Measurements from ENCODE around the gene TRAPPC5.
A peak's percentile ranks its signal among the peaks of the same experiment; 100 is the strongest.

The TRAPPC5 gene

DNA sequence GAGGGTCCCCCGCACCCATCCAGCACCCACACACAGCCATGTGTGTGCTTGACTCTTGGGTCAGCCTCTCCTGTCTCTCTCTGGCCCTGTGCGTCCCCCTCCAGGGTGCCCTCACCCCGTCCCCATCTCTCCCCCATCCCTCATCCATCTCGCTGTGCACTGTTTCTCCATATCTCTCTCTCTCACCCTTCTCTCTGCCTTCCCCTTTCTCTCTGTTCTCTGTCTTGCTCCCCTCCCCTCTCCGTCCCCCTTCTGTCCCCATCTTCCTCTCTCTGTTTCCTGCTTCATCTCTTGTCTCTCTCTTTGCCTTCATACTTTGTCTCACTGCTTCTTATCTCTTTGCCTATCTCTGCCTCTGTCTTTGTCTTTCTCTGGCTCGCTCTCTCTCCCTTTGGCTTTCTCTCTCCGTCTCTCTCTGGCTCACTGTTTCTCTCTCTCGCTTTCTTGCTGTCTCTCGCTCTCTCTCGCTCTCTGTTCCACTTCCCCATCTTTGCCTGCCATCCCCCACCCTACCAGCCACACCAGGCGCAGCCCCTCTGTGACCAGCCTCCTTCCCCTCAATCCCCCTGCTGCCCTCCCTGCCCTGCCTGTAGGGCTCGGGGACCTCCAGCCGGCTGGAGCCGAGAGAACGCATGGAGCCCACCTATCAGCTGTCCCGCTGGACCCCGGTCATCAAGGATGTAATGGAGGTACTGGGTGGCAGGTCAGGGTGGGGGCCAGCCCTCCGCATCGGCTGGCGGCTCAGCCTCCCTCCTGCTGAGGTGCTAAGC, 34.8 kb upstream of the TRAPPC5 start:
- no peak for DNase-seq (ENCODE audit: low read depth)

DNA sequence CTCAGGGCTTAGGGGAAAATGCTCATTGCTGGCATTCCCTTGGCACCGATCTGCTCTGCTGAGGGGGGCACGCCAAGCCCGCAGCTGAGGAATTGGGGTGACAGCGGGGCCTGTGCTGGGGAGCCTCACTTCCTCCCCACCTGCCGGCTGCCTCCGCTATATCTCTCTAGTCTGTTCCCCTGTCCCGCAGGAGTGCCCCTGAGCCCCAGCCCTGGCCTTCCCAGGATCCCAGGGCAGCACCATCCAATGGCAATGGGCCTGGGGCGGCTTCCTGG, 34.3 kb upstream of the TRAPPC5 start:
- DNase-seq (ENCODE audit: low read depth), result no peak

DNA sequence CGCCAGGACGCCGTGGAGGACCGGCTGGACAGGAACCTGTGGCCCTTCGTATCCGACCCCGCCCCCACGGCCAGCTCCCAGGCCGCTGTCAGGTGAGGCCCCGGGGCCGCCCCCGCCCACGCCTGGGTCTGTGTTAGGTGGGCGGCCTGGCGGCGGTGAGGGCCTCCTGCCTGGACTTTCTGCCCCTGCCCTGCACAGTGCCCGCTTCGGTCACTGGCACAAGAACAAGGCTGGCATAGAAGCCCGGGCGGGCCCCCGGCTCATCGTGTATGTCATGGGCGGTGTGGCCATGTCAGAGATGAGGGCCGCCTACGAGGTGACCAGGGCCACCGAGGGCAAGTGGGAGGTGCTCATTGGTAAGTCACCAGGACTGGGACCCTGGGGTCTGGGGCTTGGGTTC, 33.5 kb upstream of the TRAPPC5 start:
- no peak for DNase-seq (ENCODE audit: low read depth)

DNA sequence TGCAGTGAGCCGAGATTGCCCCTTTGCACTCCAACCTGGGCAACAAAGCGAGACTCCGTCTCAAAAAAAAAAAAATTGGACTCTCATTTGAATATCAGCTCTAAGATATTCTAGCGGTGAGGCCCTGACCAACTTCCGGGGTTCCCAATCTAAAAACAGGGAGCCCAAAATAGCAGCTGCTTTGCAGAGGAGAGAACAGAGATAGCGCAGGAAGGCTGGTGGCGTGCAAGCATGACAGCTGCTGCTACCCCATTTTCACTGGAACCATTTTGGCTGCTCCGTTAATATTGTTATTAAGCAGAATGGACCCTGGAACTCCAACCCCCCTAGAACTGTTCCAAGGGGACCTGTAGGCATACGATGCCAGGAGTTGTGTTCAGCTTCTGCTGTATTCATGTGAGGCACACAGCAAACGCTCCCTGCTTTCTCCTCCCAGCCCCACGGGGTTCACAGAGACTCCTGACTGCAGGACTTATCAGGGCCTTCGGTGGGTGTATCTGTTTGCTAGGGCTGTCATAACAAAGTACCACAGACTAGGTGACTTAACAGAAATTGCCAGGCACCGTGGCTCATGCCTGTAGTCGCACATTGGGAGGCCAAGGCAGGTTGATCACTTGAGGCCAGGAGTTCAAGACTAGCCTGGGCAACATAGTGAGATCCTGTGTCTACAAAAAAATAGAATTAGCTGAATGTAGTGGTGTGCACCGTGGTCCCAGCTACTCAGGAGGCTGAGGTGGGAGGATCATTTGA, 32.2 kb upstream of the TRAPPC5 start:
- DNase-seq (ENCODE audit: low read depth), result no peak

DNA sequence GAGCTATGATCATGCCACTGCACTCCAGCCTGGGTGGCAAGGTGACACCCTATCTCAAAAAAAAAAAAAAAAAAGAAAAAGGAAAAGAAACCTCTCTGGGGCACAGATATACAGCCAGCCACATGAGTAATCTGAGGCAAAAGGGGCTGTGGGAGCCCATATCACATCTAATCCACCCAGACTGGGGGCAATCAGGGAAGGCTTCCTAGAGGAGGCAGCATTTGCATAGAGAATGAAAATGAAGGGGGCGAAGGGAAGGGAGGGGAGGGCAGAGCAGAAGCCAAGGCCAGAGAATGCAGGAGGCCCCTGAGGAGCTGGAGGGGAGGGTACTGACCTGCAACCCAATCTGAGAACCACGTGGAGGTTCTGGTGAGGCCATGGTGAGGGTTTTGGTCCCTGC, 30.5 kb upstream of the TRAPPC5 start:
- DNase-seq (ENCODE audit: low read depth), result no peak

DNA sequence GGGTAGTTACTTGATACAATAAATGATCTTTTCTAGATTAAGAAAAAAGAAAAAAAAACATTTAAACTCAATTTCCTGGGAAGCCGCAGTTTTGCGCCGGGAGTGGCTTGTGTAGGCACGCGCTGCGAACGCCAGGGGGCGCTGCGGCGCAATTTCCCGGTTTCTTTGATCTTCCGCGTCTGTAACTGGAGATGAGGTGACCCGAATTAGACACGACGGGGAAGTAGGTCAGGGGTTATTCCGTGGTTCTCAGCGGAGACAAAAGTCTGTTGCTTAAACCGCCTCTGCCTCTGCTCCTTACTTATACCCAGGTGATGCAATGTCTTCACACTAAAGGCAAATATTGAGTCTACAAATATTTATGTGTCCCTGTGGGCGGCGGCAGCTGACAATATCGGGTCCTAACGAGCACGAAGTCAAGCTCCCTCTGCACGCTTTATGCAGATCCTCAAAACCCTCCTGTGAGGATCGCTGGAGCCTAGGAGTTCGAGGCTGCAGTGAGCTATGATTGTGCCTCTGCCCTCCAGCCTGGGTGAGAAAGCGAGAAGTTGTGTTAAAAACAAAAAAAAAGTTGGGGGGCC, 28.5 kb upstream of the TRAPPC5 start:
- DNase-seq (ENCODE audit: low read depth), result peak; percentile 82

DNA sequence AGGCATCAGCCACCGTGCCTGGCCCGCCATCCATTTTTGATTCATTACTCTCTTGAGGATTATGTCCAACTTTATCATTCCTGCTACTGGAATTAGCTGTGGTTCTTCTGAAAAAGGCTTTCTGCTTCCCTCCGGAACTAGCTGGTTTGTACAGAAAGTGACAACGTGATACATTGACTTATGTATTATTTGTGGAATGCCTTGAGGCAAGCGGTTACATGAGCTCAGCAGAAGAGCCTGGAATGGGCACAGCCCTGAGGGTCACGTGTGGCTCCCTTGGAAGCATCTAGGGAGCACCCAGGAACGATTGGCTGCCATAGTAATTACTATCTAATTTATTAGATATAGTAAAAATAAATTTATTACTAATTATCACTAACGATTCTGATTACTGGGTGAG, 26.2 kb upstream of the TRAPPC5 start:
- DNase-seq (ENCODE audit: low read depth), result no peak

DNA sequence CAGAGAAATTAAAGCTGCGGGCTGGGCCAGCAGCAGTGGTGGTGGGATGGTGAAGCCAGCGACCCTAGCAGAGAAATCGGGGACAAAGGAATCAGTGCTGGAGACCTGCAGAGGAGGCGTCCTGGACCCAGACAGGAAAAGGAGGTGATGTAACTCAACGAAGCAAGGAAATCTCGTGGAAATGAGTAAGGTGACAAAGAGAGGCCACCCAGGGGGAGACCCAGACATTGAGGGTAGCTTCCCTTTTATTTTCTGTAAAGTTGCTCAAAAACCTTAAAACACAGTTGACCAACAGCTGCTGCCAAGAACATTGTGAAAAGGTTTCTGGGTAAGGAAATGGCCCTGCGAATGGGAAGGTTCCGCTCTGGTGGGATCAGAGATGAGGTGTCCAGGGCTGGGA, 25.1 kb upstream of the TRAPPC5 start:
- no peak for DNase-seq (ENCODE audit: low read depth)

DNA sequence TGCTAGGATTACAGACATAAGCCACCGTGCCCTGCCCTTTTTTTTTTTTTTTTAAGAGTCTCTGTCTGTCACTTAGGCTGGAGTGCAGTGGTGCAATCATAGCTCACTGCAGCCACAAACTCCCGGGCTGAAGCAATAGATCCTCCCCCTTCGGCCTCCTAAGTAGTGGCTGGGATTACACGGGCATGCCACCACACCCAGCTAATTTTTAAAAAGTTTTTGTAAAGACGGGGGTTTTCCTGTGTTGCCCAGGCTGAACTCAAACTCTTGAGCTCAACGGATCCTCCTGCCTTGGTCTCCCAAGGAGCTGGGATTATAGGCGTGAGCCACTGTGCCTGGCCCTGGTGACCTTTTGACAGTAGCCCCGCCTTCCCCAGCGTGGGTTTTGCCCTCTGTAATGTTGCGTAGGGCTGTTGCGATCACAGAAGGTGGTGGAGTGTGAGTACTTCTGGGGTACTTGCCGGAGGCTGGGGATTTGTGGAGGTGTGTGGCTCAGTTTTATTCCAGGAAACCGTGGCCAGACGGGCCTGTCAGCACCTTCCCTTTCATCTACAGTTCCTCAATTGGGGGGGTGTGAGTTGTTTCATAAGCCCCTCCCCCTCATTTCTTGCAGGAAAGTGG, 23.4 kb upstream of the TRAPPC5 start:
- DNase-seq (ENCODE audit: low read depth), result peak; percentile 39

DNA sequence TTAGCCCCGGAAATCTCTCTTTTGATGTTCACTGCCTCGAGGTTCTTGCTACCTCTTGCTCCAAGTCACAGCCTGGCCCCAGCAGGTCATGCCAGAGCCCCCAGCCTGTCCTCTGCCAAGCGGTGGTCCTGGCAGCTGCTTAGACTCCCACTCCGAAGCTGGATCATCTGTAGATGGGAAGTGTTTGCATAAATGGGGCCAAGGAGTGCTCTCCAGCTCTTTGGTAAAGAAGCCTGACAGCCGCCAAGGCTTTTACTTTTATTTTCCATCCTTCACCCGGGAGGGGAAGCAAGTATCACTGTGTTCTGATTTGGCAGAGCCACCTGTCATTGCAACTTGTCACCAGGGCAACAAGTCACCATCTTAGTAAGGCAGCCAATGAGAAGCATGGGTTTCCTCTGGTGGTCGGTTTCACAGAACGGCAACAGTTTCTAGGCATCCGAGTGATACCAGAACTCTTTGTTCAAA, 22.4 kb upstream of the TRAPPC5 start:
- peak; percentile 17 for DNase-seq (ENCODE audit: low read depth)

DNA sequence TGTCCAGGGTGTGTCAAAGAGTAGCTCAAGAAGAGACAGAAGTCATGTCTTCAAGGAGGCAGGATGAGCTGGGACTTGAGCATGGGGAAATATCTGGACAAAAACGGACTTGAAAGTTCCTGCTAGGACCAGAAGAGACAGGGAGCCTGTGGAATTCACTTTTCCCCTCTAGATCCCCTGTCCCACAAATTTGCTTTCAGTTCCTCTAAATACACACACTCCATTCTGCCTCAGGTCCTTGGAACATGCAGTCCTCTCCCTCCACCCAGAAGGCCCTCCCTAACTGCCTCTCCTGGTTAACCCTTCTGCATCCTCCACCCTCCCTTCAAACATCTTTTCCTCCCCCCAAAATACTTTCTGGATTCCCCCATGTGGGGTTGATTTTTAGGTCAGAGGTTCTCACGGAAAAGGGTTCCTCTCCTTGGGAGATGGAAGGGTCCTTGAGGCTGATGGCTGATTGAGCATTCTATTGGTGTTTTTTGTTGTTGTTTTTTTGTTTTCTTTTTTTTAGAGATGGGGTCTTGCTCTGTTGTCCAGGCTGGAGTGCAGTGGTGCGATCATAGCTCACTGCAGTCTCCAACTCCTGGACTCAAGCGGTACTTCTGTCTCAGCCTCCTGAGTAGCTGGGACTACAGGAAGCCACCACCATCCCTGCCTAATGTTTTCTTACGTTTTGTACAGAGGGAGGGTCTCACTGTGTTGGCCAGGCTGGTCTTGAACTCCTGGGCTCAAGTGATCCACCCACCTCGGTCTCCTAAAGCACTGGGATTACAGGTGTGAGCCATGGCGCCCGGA, 18.7 kb upstream of the TRAPPC5 start:
- DNase-seq (ENCODE audit: low read depth), result no peak

DNA sequence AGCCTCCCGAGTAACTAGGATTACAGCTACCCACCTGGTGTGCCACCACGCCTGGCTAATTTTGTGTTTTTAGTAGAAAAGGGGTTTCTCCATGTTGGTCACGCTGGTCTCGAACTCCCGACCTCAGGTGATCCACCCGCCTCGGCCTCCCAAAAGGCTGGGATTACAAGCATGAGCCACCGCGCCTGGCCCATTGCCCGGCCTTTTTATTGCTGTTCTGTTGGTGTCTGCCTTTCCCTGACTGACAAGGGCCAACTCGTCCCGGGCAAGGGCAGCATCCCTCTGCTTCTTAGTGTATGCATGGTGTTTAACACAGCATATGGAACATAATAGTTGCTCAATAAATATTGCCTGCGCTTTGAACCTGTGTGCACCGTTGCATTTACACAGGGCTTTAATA, 18.0 kb upstream of the TRAPPC5 start:
- no peak for DNase-seq (ENCODE audit: low read depth)

DNA sequence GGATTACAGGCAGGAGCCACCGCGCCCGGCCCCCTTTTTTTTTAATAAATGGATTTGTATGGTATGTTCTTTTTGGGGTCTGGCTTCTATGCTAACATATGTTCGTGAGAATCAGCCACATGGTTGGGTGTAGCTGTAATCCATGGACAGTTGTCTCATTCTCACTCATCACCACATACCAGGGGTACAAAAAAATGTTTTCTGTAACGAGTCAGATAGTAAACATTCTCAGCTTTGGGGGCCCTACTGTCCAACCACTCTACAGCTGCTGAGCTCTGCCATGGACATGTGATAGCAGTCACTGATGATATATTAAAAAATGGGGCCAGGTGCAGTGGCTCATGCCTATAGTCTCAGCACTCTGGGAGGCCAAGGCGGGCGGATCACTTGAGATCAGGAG, 16.9 kb upstream of the TRAPPC5 start:
- no peak for DNase-seq (ENCODE audit: low read depth)

DNA sequence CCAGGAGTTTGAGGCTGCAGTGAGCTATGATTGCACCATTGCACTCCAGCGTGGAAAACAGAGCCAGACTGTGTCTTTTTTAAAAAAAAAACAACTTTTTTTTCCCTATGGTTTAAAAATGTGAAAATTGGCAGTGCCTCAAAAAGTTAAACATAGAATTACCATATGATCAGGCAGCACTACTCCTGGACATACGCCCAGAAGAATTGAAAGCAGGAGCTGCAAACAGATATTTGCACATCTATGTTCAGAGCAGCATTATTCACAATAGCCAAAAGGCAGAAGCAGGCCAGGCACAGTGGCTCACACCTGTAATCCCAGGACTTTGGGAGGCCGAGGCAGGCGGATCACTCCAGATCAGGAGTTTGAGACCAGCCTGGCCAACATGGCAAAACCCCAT, 15.6 kb upstream of the TRAPPC5 start:
- DNase-seq (ENCODE audit: low read depth), result peak; percentile 77

DNA sequence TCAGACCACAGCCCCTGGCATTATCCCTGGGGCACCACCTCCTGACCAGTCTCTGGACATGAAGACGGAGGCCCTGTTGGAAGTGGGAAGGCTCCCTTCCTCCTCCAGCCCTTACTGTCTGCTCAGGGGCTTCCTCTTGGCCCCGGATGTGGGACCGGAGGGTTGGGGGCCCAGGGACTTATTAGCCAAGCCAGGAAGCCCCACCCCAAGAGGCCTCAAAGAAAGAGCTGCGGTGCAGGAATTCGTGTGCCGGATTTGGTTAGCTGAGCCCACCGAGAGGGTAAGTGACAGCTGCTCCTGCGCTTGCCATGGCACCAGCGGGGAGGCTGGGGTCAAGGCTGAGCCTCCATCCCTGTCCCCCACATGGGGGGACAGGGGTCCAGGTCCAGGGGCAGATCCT, 11.8 kb upstream of the TRAPPC5 start, which contains the start of gene RETN:
Gene RETN (plus strand): TSS at position 208 of the 400 bp plus-strand sequence. CDS start 278 bp downstream, outside the sequence.
- no peak for DNase-seq (ENCODE audit: low read depth)

DNA sequence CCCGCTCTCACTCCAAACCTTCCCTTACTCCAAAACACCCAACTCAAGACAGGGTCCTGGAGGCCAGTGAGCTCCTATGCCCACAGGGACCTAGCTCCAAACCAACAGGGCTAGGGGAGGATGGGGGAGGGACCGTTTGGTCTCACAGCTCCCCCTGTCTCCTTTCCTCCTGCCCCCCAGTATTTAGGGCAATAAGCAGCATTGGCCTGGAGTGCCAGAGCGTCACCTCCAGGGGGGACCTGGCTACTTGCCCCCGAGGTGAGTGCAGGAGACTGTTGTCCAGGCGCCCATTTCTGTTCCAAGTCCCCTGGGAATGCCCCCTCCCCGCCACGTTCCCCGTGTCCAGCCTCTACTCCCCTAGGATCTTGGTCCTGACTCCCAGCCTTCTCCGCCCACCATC, 11.0 kb upstream of the TRAPPC5 start:
- no peak for DNase-seq (ENCODE audit: low read depth)

DNA sequence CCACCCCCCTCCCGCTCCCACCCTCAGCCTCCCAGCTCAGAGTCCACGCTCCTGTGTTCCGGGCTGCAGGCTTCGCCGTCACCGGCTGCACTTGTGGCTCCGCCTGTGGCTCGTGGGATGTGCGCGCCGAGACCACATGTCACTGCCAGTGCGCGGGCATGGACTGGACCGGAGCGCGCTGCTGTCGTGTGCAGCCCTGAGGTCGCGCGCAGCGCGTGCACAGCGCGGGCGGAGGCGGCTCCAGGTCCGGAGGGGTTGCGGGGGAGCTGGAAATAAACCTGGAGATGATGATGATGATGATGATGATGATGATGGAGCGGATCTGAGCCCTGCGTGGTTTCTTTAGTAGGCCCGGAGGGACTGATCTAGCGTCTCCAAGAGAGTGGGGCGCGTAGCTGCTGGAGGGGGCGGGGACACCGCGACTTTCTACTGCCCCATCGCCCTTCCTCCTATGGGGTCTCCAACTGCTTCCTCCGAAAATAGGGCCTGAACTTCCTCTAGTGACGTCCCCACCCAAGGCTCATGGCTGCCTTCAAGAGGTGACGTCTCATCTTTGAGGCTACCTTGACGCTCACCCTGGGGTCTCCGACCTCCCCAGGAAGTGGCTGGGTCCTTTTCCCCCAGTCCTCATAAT, 10.4 kb upstream of the TRAPPC5 start:
- DNase-seq (ENCODE audit: low read depth), result peak; percentile 10

DNA sequence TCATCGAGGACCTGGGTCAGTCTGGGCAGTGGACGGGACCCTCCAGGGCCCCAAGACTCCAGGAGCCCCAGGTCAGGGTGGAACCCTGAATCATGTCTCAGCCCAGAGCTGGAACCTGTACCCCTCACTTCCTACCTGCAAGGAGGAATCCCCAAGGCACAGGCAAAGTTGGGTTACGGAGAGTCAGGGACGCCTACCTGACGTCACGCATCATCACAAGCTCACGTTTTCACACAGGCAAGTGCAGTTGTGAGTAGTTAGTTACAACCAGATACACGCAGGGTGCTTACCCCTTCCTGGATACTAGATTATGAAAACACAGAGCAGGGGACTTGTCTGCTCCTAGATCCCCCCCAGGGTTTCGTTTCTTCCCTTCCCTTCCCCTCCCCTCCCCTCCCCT, 9.8 kb upstream of the TRAPPC5 start:
- no peak for DNase-seq (ENCODE audit: low read depth)

DNA sequence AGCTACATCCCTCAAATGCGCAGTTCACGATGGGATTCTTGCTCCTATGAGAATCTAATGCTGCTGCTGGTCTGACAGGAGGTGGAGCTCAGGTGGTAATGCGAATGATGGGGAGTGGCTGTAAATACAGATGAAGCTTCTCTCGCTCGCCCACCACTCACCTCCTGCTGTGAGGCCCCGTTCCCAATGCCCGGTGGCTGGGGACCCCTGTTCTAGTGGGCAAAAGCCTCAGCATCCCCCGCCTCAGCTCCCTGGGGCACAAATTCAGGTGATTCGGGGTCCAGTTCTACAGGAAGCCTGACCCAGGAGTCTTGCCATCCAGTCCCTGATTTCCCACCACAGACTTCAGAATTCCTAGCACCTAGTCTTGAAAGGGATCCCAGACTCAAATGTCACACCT, 8.1 kb upstream of the TRAPPC5 start:
- DNase-seq (ENCODE audit: low read depth), result no peak

DNA sequence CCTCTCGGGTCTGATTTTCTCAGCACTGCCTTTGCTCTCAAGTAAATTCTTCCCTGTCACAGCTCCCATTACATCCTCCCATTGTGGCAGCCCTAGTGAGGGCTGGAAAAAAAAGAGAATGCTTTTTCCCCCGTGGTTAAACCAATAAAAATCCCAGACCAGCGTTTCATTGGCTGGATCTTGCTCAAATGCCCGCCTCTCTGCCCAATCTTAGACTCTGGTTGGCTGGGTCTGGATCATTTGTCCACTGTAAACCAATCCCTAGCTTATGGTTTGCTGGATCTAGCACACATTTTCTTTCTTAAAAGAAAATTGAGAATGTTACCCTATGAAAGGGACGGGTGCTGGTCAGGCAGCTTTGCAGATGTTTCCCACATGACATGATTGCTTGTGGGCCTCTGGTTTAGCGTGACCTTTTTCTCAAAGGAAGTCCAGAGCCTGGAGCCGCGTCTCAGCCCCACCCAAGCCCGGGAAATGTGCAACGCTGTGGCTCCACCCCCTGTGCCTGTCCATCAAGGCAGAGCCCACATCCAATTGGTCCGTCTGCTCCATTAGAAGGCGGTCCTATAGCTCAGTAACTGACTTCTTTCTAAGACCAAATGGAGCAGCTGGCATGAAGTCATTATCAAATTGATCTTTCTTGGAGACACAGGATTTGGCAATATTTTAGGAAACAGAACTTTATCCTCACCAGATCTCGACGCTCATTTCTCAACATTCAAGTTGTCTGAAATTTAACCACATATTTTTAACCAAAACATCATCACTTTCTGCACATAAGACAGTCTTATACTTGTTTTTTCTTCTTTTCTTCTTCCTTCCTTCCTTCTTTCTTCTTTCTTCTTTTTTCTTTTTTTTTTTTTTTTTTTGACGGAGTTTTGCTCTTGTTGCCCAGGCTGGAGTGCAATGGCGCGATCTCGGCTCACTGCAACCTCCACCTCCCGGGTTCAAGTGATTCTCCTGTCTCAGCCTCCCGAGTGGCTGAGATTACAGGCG, 6.3 kb upstream of the TRAPPC5 start:
- peak; percentile 68 for DNase-seq (ENCODE audit: low read depth)
